Mucosa of descending colon (tissue), 3 donors: ENCODE data around the gene IGLL5. TPM values are rescaled to one million over a fixed set of nuclear protein-coding genes. Genes with fewer than 3 reads are reported as not detected.

Source experiments
- ATAC-seq: fragments of 200-7000 bp; cut with Tn5 transposase; one replicate; pipeline ENCODE4 v1.9.1; 2020; ENCODE audit warnings: mild to moderate bottlenecking, moderate library complexity
- DNase-seq, 3 donors: peaks; one replicate each; pipeline ENCODE4 v3.0.0-alpha.2; 2020
- H3K36me3 ChIP-seq: fragments of 200-600 bp; one replicate; pipeline ENCODE4 v1.8.0; 2021; ENCODE audit warnings: low read depth, mild to moderate bottlenecking
- H3K4me1 ChIP-seq: fragments of 200-600 bp; one replicate; pipeline ENCODE4 v1.8.0; 2021; ENCODE audit warnings: low read depth, mild to moderate bottlenecking
- H3K4me3 ChIP-seq: fragments of 200-600 bp; one replicate; pipeline ENCODE4 v1.8.0; 2021; ENCODE audit warnings: mild to moderate bottlenecking
- H3K9me3 ChIP-seq: fragments of 200-600 bp; one replicate; pipeline ENCODE4 v1.8.0; 2021; ENCODE audit warnings: mild to moderate bottlenecking
- CTCF ChIP-seq: fragments of 200-600 bp; IDR thresholded peaks from one replicate; pipeline ENCODE4 v1.8.0; 2022; ENCODE audit warnings: antibody characterized with exemption, mild to moderate bottlenecking
- intact Hi-C, 2 donors: fragments of 100-400 bp; cut with DNase I in 1 of 2; cut with micrococcal nuclease in 1 of 2; formaldehyde crosslinking; loops; one replicate each; pipeline versions ENCODE4 v1.11.0 to v1.11.1; 2022; cut with DNase I, micrococcal nuclease
- total RNA-seq, 3 donors: library from RNA; stranded (reverse); fragmentation: NEBNext Ultra II Directional in 2 of 3; extraction: Animal tissue kit (Norgen Biotek cat#: 25700) in 2 of 3; gene quantifications; one replicate each; pipeline versions ENCODE4 v1.2.1 to v1.2.4, GENCODE V29; 2021 to 2023
- donor health status: DM: no; HTN: no; CAD: no; lungs with moderate emphysema.
- donor health status: DM: no; HTN: no; CAD: no.
- donor health status: DM: no; HTN: yes; CAD: no.

The IGLL5 gene
- total RNA-seq, 3 donors from 2014 or later = 14.1 to 32.8 (median 16.1) TPM

DNA sequence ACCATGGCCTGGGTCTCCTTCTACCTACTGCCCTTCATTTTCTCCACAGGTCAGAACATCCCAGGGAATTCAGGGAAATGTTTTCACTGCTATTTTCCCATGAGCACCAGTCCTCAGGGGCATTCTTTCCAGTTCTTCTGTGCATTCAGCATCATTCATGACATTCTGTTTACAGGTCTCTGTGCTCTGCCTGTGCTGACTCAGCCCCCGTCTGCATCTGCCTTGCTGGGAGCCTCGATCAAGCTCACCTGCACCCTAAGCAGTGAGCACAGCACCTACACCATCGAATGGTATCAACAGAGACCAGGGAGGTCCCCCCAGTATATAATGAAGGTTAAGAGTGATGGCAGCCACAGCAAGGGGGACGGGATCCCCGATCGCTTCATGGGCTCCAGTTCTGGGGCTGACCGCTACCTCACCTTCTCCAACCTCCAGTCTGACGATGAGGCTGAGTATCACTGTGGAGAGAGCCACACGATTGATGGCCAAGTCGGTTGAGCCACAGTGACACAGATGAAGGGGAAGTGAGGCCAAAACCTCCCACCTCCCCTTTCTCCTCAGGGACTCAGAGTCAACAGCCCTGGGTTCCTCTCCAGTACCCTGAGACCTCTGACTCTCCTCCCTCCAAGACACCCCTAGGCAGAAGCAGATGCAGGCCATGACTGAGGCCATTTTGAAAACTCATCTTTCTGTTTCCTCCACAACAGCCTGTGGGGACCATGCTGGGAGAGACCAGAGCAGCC lies 15.9 kb upstream of the IGLL5 start:
- no peak for TF ChIP-seq CTCF
- Histone ChIP-seq H3K36me3 (no peaks in the 10 kb centered on the region), H3K4me1 (peaks cover 3% of the 10 kb centered on the region), H3K4me3 (no peak overlapping the region), H3K9me3 (peaks cover 4% of the 10 kb centered on the region)
- intact Hi-C loops = loop anchor here in 1 of 2 donors (10.0 kb wide), 1 partner anchor 73 kb away; no protein-coding TSS in a partner anchor
- DNase-seq = no peak
- ATAC-seq = no peak

DNA sequence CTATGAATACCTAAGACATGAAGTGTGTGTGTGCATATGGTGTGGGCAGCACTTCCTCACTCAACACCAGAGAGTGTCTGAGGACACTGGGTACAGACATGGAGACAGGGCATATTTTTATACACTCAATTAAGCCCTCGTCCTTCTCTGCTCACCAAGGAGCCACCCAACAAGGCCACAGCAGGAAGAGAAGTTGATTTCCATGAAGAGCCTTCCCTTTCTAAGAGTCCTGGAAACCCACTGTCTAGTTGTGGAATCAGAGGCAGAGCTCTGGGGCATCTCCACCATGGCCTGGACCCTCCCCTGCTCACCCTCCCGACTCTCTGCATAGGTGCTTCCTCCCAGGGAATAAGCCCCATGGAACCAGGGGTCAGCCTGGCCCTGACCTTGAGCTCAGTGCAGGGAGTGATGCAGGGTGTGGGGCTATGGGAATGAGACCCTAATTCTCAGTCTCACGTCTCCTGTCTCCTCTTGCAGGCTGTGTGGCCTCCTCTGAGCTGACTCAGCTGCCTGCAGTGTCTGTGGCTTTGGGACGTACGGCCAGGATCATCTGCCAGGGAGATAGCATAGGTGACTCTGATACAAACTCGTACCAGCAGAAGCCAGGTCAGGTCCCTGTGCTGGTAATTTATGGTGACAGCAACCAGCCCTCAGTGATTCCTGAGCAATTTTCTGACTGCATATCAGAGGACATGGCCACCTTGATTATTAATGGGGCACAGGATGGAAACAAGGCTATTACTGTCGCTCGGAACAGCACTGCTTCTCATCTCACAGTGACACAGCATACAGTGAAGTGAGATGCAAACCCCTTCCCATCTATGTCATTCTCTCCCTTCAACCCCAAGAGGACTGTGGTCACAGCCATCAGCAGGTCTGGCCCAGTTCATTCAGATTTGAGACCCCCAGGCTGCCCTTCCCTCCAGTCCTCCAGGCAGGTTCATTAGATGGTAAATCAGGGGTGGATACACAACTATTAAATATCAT lies 14.6 kb upstream of the IGLL5 start:
- intact Hi-C loops = loop anchor here in 1 of 2 donors (10.0 kb wide), 1 partner anchor 72 kb away; no protein-coding TSS in a partner anchor
- no peaks in the 10 kb centered on the region for H3K36me3 ChIP-seq
- DNase-seq (no peak), ATAC-seq (no peak)
- H3K4me1 ChIP-seq = no peaks in the 10 kb centered on the region
- no peak for TF ChIP-seq CTCF
- H3K4me3 ChIP-seq = no peak overlapping the region
- H3K9me3 ChIP-seq = peaks cover 4% of the 10 kb centered on the region

- Histone ChIP-seq H3K36me3 (no peaks in the 10 kb centered on the region), H3K9me3 (peaks cover 4% of the 10 kb centered on the region), H3K4me3 (no peak overlapping the region), H3K4me1 (no peaks in the 10 kb centered on the region)
- DNase-seq = peak; percentile 57 to 81 (median 65)
- intact Hi-C loops = loop anchor here in 1 of 2 donors (10.0 kb wide), 1 partner anchor 67 kb away; no protein-coding TSS in a partner anchor
- peak; percentile 63 for ATAC-seq
- TF ChIP-seq CTCF = peak; percentile 77
These were observed 9.9 kb upstream of the IGLL5 start for GRCh38 chr22:22877523-22878210.

DNA sequence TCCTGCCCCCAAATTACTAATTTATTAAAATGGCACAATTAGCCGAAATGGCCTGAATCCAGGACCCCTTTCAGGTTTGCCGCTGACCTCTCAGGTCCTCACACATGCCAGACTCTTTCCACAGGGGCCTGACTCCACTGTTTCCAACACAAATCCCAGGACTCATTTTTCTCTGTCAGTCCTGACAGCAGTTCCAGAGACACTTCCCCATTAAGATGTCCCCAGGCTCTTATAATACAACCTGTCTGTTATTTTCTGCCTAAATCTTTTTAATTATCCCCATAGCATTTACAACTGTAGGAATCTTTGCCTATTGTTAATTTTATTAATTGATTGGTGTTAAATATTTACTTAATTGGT lies 9.4 kb upstream of the IGLL5 start:
- H3K36me3 ChIP-seq = no peaks in the 10 kb centered on the region
- ATAC-seq = no peak
- peaks cover 4% of the 10 kb centered on the region for H3K9me3 ChIP-seq
- no peak for DNase-seq
- intact Hi-C loops = loop anchor here in 1 of 2 donors (10.0 kb wide), 1 partner anchor 67 kb away; no protein-coding TSS in a partner anchor
- no peaks in the 10 kb centered on the region for H3K4me1 ChIP-seq
- TF ChIP-seq CTCF = no peak
- H3K4me3 ChIP-seq = no peak overlapping the region
